22Rv1 (cell line): Measurements from ENCODE around the gene ACOXL.

Experiments used
- ZFX ChIP-seq: fragments of 450-650 bp; IDR thresholded peaks from 2 replicates; pipeline ENCODE4 v1.6.1; 2017; ENCODE audit warnings: antibody characterized with exemption, borderline replicate concordance
- TF ChIP-seq, protein P1 (sequence below): fragments of 450-650 bp; IDR thresholded peaks from 2 replicates; pipeline ENCODE4 v1.5.1; 2017; ENCODE audit warnings: mild to moderate bottlenecking

DNA sequence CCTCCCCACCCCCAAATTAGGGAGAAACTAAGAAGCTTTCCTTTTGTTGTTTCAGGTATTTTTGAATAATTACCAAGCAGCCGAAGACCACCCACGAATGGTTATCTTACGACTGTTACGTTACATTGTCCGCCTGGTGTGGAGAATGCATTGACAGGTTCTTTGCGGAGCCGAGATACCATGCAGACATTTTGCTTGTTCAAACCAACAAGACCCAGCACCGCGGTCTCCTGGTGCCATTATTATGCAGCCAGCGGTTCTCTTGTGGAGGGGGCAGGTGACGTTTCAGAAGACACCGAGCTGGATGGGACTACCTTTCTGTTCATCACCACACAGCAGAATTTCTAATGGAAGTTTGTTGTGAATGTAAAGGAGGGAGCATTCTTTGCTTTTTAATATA is 431.7 kb downstream of the ACOXL start:
- TF ChIP-seq, protein P1, sequence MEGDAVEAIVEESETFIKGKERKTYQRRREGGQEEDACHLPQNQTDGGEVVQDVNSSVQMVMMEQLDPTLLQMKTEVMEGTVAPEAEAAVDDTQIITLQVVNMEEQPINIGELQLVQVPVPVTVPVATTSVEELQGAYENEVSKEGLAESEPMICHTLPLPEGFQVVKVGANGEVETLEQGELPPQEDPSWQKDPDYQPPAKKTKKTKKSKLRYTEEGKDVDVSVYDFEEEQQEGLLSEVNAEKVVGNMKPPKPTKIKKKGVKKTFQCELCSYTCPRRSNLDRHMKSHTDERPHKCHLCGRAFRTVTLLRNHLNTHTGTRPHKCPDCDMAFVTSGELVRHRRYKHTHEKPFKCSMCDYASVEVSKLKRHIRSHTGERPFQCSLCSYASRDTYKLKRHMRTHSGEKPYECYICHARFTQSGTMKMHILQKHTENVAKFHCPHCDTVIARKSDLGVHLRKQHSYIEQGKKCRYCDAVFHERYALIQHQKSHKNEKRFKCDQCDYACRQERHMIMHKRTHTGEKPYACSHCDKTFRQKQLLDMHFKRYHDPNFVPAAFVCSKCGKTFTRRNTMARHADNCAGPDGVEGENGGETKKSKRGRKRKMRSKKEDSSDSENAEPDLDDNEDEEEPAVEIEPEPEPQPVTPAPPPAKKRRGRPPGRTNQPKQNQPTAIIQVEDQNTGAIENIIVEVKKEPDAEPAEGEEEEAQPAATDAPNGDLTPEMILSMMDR = no peak
- no peak for TF ChIP-seq ZFX
